Non-pigmented ciliary epithelial cell (primary cell): ENCODE measurements around the gene IGFBP5.

Source experiments
- DNase-seq: peaks from one replicate; pipeline ENCODE4 v3.0.0-alpha.2; 2010; ENCODE audit warnings: low read depth

Gene IGFBP5

GRCh38 chr2:216643986-216644659 is 51.2 kb downstream of the IGFBP5 start:
- no peak for DNase-seq

- DNase-seq, result no peak
Observed at GRCh38 chr2:216637472-216637871, 57.9 kb downstream of the IGFBP5 start.

- no peak for DNase-seq
Observed at GRCh38 chr2:216636551-216637450, 58.5 kb downstream of the IGFBP5 start.

GRCh38 chr2:216635701-216636550 is 59.4 kb downstream of the IGFBP5 start:
- DNase-seq, result no peak

GRCh38 chr2:216635171-216635570 is 60.2 kb downstream of the IGFBP5 start:
- no peak for DNase-seq

GRCh38 chr2:216634370-216635148 is 60.8 kb downstream of the IGFBP5 start:
- DNase-seq, result no peak

- no peak for DNase-seq
Observed at GRCh38 chr2:216633616-216634369, 61.6 kb downstream of the IGFBP5 start.

- DNase-seq, result no peak
Observed at GRCh38 chr2:216632952-216633615, 62.3 kb downstream of the IGFBP5 start, which contains the start of gene IGFBP2. IGFBP2 (plus strand) TSS chr2:216633420; CDS start chr2:216633524, 104 bp downstream.

GRCh38 chr2:216632346-216632951 is 62.9 kb downstream of the IGFBP5 start:
- no peak for DNase-seq

- DNase-seq, result no peak
Observed at GRCh38 chr2:216629784-216630183, 65.6 kb downstream of the IGFBP5 start.

- DNase-seq, result no peak
Observed at GRCh38 chr2:216626875-216627245, 68.5 kb downstream of the IGFBP5 start.

- no peak for DNase-seq
Observed at GRCh38 chr2:216626168-216626874, 69.0 kb downstream of the IGFBP5 start.

- no peak for DNase-seq
Observed at GRCh38 chr2:216624251-216624650, 71.1 kb downstream of the IGFBP5 start.

- no peak for DNase-seq
Observed at GRCh38 chr2:216622526-216622925, 72.8 kb downstream of the IGFBP5 start.
